Small intestine (tissue), 7 donors: ENCODE measurements around the gene MMP8. TPM values are rescaled to one million over a fixed set of nuclear protein-coding genes. Genes with fewer than 3 reads are reported as not detected.
A peak's percentile ranks its signal among the peaks of the same experiment; 100 is the strongest.
"Not testable (repeated sequence)": the region's sequence is repeated elsewhere in the genome, so short reads cannot be mapped to it uniquely, and the experiment has no call there.

ENCODE experiments used
- DNase-seq, 2 donors: peaks; one replicate each; pipeline versions ENCODE4 v3.0.0 to v3.0.0-alpha.2; 2013
- FAIRE-seq: peaks from 2 replicates; lab custom pipeline; 2012; peaks lifted over from hg19 to GRCh38; lab: Jason Lieb, UNC
- H3K27ac ChIP-seq, 3 donors: one replicate each; pipeline ENCODE4 v1.5.1; 2013; ENCODE audit warnings: low read length in 2 of 3, mild to moderate bottlenecking in 2 of 3, control low read depth in 1 of 3, inconsistent platforms in 1 of 3, low read depth in 1 of 3, moderate library complexity in 1 of 3
- H3K27me3 ChIP-seq, 3 donors: one replicate each; pipeline ENCODE4 v1.6.1; 2013; ENCODE audit warnings: low read length in 3 of 3, inconsistent platforms in 1 of 3; ENCODE audit not compliant: control insufficient read depth in 3 of 3, insufficient read depth in 3 of 3
- H3K36me3 ChIP-seq, 3 donors: one replicate each; pipeline ENCODE4 v1.6.1; 2013; ENCODE audit warnings: low read length in 3 of 3, inconsistent platforms in 1 of 3, low read depth in 1 of 3, mild to moderate bottlenecking in 1 of 3, moderate library complexity in 1 of 3; ENCODE audit not compliant: control insufficient read depth in 3 of 3, insufficient read depth in 2 of 3
- H3K4me1 ChIP-seq, 3 donors: one replicate each; pipeline ENCODE4 v1.6.1; 2013; ENCODE audit warnings: low read length in 2 of 3, inconsistent platforms in 1 of 3, low read depth in 1 of 3, mild to moderate bottlenecking in 1 of 3, moderate library complexity in 1 of 3; ENCODE audit not compliant: control insufficient read depth in 3 of 3, insufficient read depth in 2 of 3
- H3K4me3 ChIP-seq, 3 donors: one replicate each; pipeline ENCODE4 v1.5.1; 2013; ENCODE audit warnings: low read length in 3 of 3, control low read depth in 1 of 3, inconsistent platforms in 1 of 3, low read depth in 1 of 3, mild to moderate bottlenecking in 1 of 3, moderate library complexity in 1 of 3
- H3K9me3 ChIP-seq, 2 donors: one replicate each; pipeline ENCODE4 v1.6.1; 2013; ENCODE audit warnings: low read depth in 1 of 2, low read length in 1 of 2; ENCODE audit not compliant: control insufficient read depth in 2 of 2, insufficient read depth in 1 of 2
- WGBS, 3 donors: extraction: QIAGEN DNeasy Blood & Tissue Kit; methylation state at CpG; one replicate each; pipeline ENCODE4 v1.1.7; 2013; 5-methylcytosine and 5-hydroxymethylcytosine counted together
- polyA plus RNA-seq, 4 donors: library from polyadenylated mRNA; stranded (reverse) in 3 of 4; unstranded in 1 of 4; fragments of 200-250 nt in 3 of 4; fragments of 120-200 nt in 1 of 4; gene quantifications; one replicate each; pipeline versions ENCODE4 v1.2.1 to v1.2.3, GENCODE V29; 2013
- donor health status: healthy with polysubstance abuse.
- donor health status: control.
- donor health status: control.
- donor health status: Bipolar disorder and iron deficiency.
- donor health status: healthy.

Gene MMP8
- polyA plus RNA-seq, 4 donors, result 0.03 to 0.67 (median 0.18) TPM; not detected in 1

- not testable (repeated sequence) for H3K36me3 ChIP-seq, H3K4me3 ChIP-seq, DNase-seq, H3K9me3 ChIP-seq, H3K27me3 ChIP-seq, H3K4me1 ChIP-seq
- H3K27ac ChIP-seq, result peak overlapping the region in 1 of 3 donors; percentile 26
- 55 to 63% (median 61%) methylated on average over 8 of the region's 8 CpGs for WGBS, 3 donors
- FAIRE-seq, result peak; percentile 57
Measured at GRCh38 chr11:102730944-102731343, 6.2 kb upstream of the MMP8 start.

DNA sequence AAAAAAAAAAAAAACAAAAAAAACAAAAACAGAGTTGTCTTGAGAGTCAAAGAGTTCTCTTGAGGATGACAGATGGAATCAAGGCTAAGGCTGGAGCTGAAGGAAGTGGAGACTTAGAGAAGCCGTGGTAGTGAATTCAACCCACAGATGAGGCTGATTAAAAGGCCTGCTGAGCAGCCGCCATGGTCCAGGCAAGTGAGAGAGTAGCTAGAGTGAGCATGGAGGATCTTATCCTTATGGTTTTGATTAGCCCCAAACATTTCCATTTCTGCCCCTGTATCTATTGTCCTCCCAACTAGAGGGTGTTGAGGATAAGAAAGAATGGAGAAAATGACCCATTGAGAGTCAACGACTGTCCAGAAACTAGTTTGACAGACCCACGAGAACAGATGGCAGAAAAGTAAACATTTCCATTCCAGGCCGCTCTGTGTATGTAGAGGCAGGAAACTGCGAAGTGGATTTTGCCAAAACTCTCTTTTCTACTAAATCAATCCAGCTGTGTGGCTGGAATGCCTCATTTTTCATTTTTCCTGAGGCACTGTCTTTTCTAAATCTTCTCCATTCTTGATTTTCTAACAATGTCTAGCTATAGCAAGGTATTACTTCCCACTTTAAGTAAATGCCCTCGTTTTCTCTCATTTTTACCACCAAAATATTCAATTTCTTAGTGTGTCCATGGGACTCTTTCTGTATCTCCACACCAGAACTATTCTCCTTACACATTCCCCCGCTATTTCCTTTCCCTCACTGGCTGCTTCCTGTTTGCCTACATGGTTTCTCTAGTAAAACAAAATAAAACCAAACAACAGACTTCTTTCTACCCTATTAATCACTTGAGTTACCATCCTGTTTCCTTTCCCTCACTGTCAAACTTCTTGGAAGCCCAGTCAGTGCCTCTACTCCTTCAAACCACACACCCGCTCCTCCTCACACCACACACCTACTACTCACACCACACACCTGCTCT lies 5.4 kb upstream of the MMP8 start:
- WGBS, 3 donors, result 50 to 75% (median 60%) methylated on average over 9 of the region's 9 CpGs
- peak in 1 of 2 donors; percentile 15 for DNase-seq
- Histone ChIP-seq H3K27me3 (no peaks in the 10 kb centered on the region), H3K9me3 (no peaks in the 10 kb centered on the region), H3K4me3 (no peak overlapping the region), H3K36me3 (no peaks in the 10 kb centered on the region), H3K27ac (peak overlapping the region in 1 of 3 donors; percentile 26), H3K4me1 (no peaks in the 10 kb centered on the region)
- no peak for FAIRE-seq

DNA sequence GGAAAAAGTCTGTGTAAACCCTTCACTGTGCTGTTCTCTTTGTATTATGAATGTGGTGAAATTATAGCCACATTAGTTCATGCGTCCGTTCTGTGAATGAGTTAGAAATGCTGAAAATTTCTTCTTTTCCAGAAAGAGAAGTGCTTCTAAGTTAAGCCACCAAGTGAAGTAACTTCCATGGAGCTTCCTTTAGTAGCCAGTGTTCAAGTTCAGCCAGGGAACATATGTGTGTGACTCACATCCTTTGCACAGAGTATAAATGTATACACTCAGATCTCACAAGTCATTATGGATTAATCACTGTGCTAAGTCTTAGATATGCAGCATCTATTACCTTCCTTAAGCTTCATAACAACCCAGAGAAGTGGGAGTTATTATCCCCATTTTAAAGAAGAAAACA lies 3.1 kb upstream of the MMP8 start:
- H3K36me3 ChIP-seq, result no peaks in the 10 kb centered on the region
- H3K27ac ChIP-seq, result no peak overlapping the region
- 77 to 96% (median 87%) methylated on average over 2 of the region's 2 CpGs for WGBS, 3 donors
- H3K9me3 ChIP-seq, result peaks cover 0 to 6% of the 10 kb centered on the region in 2 donors
- no peak overlapping the region for H3K4me3 ChIP-seq
- no peak for DNase-seq
- no peak for FAIRE-seq
- H3K27me3 ChIP-seq, result no peaks in the 10 kb centered on the region
- H3K4me1 ChIP-seq, result no peaks in the 10 kb centered on the region

- no peak for DNase-seq
- no peak overlapping the region for H3K27ac ChIP-seq
- no peak overlapping the region for H3K4me3 ChIP-seq
- H3K9me3 ChIP-seq, result peaks cover 0 to 6% of the 10 kb centered on the region in 2 donors
- H3K27me3 ChIP-seq, result no peaks in the 10 kb centered on the region
- no peak for FAIRE-seq
- no peaks in the 10 kb centered on the region for H3K36me3 ChIP-seq
- H3K4me1 ChIP-seq, result no peaks in the 10 kb centered on the region
Measured at GRCh38 chr11:102722821-102723220, 1.9 kb downstream of the MMP8 start.

DNA sequence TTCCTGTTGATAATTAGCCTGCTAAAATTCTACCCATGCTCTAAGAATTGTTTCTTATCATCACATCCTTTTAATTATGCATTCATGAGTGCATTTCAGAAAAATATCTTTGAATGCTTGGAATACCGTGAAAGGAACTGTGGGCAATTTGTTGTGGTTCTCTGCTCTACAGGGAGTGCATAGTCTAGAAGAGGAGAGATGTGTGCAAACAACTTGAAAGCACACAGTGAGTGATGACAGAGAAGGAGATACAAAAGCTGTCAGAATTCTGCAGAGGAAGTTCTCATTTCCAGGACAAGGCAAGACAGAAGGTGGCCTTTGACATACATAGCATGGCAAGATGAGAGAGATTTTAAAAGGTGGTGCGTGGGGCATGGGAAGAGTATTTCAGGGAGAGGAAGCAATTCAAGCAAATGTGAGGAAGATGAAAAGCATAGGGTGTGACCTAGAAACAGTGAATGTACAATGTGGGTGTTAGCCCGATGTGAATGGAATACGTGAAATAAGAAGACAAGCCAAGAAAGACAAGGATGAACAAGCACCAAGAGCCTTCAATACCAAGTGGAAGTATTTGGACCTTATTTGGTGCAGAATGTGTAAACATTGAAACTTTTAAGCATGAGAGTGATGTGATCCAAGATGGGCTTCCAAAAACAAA lies 5.0 kb downstream of the MMP8 start:
- DNase-seq (no peak), FAIRE-seq (no peak)
- H3K27ac ChIP-seq, result no peak overlapping the region
- H3K9me3 ChIP-seq, result peaks cover 0 to 6% of the 10 kb centered on the region in 2 donors
- peaks cover 0 to 2% (median 0%) of the 10 kb centered on the region in 3 donors for H3K27me3 ChIP-seq
- no peaks in the 10 kb centered on the region for H3K4me1 ChIP-seq
- no peaks in the 10 kb centered on the region for H3K36me3 ChIP-seq
- no peak overlapping the region for H3K4me3 ChIP-seq
- WGBS, 3 donors, result 58 to 67% (median 66%) methylated on average over 4 of the region's 4 CpGs

DNA sequence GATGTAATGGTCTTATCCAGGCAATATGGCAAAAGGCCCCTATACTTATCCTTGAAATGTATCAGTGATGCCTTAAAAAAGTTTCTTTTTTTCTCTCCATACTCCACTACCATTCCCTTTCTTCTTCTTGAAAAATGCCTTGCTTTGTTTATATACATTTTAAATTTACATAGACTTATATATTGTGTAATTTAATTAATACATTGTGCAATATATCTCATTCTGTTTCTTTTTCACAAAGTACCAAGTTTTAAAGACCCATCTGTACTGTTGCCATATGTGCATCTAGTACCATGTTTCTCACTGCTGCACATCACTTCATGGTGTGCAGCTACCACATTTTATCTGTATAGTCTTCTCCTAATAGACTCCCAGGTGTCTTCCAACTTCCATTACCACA lies 7.5 kb downstream of the MMP8 start:
- H3K4me1 ChIP-seq, result no peaks in the 10 kb centered on the region
- H3K9me3 ChIP-seq, result no peaks in the 10 kb centered on the region
- H3K4me3 ChIP-seq, result no peak overlapping the region
- DNase-seq (no peak), FAIRE-seq (no peak)
- peaks cover 0 to 8% (median 0%) of the 10 kb centered on the region in 3 donors for H3K27me3 ChIP-seq
- no peak overlapping the region for H3K27ac ChIP-seq
- no peaks in the 10 kb centered on the region for H3K36me3 ChIP-seq

GRCh38 chr11:102716527-102716926 lies 8.2 kb downstream of the MMP8 start:
- H3K4me3 ChIP-seq, result no peak overlapping the region
- H3K4me1 ChIP-seq, result no peaks in the 10 kb centered on the region
- no peaks in the 10 kb centered on the region for H3K9me3 ChIP-seq
- H3K27ac ChIP-seq, result no peak overlapping the region
- H3K36me3 ChIP-seq, result no peaks in the 10 kb centered on the region
- DNase-seq (no peak), FAIRE-seq (no peak)
- peaks cover 0 to 11% (median 0%) of the 10 kb centered on the region in 3 donors for H3K27me3 ChIP-seq
- WGBS, 3 donors, result 82 to 89% (median 87%) methylated on average over 1 of the region's 1 CpG

GRCh38 chr11:102712137-102712536 lies 12.6 kb downstream of the MMP8 start:
- no peak for DNase-seq
- no peak for FAIRE-seq
- Histone ChIP-seq H3K4me3 (no peak overlapping the region), H3K4me1 (no peaks in the 10 kb centered on the region), H3K27ac (no peak overlapping the region), H3K9me3 (no peaks in the 10 kb centered on the region), H3K36me3 (no peaks in the 10 kb centered on the region), H3K27me3 (peaks cover 0 to 11% (median 0%) of the 10 kb centered on the region in 3 donors)
- 67 to 80% (median 70%) methylated on average over 3 of the region's 3 CpGs for WGBS, 3 donors
